ENCODE measurements around the gene SLC1A5.
A peak's percentile ranks its signal among the peaks of the same experiment; 100 is the strongest.

SLC1A5 gene

GRCh38 chr19:46745030-46745429, 43.4 kb downstream of the SLC1A5 start:
- peak overlapping the region; percentile 93 for H3K4me3 Mint-ChIP-seq
- H3K9me3 Mint-ChIP-seq = no peaks in the 10 kb centered on the region
- peaks cover 2% of the 10 kb centered on the region for H3K36me3 Mint-ChIP-seq
- H3K27ac Mint-ChIP-seq = peak overlapping the region; percentile 92
- no peaks in the 10 kb centered on the region for H3K27me3 Mint-ChIP-seq
- peaks cover 66% of the 10 kb centered on the region for H3K4me1 Mint-ChIP-seq

GRCh38 chr19:46744005-46744691, 44.2 kb downstream of the SLC1A5 start:
- no peaks in the 10 kb centered on the region for H3K27me3 Mint-ChIP-seq
- peaks cover 73% of the 10 kb centered on the region for H3K4me1 Mint-ChIP-seq

DNA sequence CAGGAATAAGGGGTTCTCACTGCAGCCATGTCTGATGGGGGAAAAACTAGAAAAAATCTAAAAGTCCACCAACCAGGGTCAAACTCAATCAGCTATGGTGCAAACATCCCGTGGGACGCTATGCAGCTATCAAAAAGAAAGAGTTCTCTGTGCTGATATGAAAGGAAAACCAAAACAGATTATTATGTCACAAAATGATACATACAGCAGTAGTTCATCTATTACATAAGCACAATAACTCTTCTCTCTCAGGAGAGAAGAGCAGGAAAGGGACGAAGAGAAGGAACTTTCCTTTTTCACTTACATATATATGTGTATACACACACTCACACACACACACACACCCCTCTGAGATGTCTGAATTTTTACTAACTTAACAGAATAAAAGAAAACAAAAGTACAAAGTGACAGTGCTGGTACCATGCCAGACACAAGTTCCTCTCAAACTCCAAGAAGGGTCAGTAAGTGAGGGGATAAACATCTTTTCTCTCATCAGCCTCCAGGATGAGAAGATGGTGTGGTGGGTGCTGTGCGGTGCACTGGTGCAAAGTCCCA, 45.4 kb downstream of the SLC1A5 start:
- H3K27me3 Mint-ChIP-seq = no peaks in the 10 kb centered on the region
- H3K4me1 Mint-ChIP-seq = peaks cover 65% of the 10 kb centered on the region
- no peaks in the 10 kb centered on the region for H3K9me3 Mint-ChIP-seq
- peaks cover 4% of the 10 kb centered on the region for H3K36me3 Mint-ChIP-seq
- peak overlapping the region; percentile 30 for H3K4me3 Mint-ChIP-seq
- H3K27ac Mint-ChIP-seq = peak overlapping the region; percentile 68

More at GRCh38 chr19:46744005-46744691, 44.2 kb downstream of the SLC1A5 start:
- Mint-ChIP-seq H3K9me3 (no peaks in the 10 kb centered on the region), H3K27ac (no peak overlapping the region), H3K4me3 (peak overlapping the region; percentile 93), H3K36me3 (peaks cover 2% of the 10 kb centered on the region)

- Mint-ChIP-seq H3K27ac (no peak overlapping the region), H3K27me3 (no peaks in the 10 kb centered on the region), H3K36me3 (peaks cover 4% of the 10 kb centered on the region), H3K4me1 (peaks cover 53% of the 10 kb centered on the region), H3K4me3 (no peak overlapping the region), H3K9me3 (no peaks in the 10 kb centered on the region)
Observed at GRCh38 chr19:46741447-46741846, 46.9 kb downstream of the SLC1A5 start.

DNA sequence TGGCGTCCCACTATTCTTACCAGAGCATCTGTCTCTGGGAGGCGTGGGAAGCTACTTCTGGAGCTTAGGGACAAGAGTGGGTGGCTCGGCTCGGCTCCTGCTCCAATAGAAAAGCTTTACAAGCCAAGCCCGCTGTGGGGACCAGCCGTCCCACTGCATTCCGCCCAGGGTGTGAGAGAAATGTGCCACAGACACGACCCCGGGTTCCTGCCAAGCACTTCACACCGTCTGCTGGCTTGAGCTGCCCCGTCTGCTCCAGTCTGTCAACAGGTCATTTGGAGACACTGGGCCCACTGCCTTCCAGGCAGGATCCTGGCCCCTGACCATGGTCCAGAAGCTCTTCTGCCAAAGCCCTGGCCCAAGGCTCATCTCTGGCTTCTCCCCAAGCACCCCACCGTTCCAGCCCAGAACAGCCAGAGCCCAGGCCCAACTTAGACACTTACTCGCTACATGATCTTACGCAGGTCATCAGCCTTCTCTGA, 49.1 kb downstream of the SLC1A5 start:
- Mint-ChIP-seq H3K4me3 (no peak overlapping the region), H3K36me3 (peaks cover 4% of the 10 kb centered on the region), H3K27me3 (no peaks in the 10 kb centered on the region), H3K9me3 (no peaks in the 10 kb centered on the region), H3K27ac (no peak overlapping the region), H3K4me1 (peaks cover 40% of the 10 kb centered on the region)

DNA sequence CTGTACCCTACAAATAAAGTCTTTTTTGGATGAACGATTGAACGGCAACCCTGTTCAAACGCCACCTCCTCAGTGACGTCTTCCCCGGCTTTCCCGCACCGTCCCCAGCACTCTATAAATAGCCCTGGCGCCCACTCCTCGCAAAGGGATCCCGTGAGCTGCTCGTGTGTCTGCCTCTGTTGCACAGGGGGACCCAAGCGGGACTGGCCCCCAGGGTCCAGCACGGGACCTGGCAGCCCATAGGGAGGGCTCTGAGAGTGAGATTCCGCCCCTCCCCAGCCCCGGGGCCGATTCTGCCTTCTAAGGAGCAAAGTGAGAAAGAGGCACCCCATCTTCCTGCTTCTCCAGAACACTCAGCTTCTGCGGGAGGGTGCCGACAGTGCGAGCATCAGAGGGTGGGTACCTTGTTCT, 50.6 kb downstream of the SLC1A5 start:
- Mint-ChIP-seq H3K4me1 (peaks cover 28% of the 10 kb centered on the region), H3K9me3 (no peaks in the 10 kb centered on the region), H3K27me3 (no peaks in the 10 kb centered on the region), H3K27ac (no peak overlapping the region), H3K4me3 (no peak overlapping the region), H3K36me3 (peaks cover 6% of the 10 kb centered on the region)

DNA sequence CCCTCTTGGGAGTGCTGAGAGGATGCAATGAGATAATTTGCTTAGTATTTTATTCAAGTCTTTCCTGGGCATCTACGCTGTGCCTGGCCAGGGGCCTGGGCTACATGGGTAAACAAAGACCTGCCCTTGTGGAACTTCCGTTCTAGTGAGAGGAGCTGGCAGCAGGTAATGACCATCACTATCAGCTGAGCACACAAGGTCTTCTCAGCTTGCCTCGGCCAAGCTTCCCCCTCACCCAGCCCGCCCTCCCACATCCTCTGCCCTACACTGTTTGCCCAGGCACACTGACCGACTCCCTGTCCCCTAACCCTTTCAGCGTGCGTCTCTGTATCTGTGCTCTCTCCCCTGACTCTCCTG, 51.1 kb downstream of the SLC1A5 start:
- Mint-ChIP-seq H3K27ac (no peak overlapping the region), H3K36me3 (peaks cover 6% of the 10 kb centered on the region), H3K9me3 (no peaks in the 10 kb centered on the region), H3K4me1 (peaks cover 23% of the 10 kb centered on the region), H3K4me3 (no peak overlapping the region), H3K27me3 (no peaks in the 10 kb centered on the region)

DNA sequence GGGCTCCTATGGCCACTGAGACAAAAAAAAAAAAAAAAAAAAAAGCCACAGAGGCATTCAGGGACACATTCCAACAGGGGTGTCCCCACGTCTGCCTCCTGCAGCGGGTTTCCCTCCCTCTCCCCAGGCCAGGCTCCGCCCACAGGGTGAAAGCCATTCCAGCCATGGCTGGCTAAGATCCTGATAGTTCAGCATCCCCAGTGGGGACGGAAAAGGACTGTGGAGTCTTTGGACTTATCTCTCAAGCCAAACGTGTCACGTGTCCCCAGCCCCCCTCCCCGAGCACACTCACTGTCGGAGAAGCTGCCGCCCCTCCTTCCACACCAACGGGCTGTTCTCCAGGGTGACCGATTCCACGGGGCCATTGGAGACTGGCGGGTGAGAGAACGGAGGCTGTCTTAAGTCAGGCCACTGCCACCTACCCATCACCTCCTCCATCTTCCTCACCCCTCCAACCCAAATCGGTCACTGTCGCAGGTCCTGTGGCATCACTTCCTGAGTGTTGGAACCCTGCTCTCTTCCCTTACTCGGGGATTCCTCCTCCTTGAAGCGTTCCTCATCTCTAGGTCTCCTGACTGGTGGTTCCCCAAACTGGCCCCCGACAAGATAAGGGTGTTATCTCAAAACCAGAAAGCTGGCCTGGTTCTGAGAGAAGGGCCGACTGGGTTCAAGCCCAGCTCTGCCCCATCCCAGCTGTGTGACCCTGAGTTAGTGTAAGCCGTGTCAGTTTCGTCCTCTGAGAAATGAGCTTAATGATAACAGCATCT, 51.7 kb downstream of the SLC1A5 start:
- no peak overlapping the region for H3K4me3 Mint-ChIP-seq
- H3K27ac Mint-ChIP-seq = no peak overlapping the region
- peaks cover 18% of the 10 kb centered on the region for H3K4me1 Mint-ChIP-seq
- no peaks in the 10 kb centered on the region for H3K9me3 Mint-ChIP-seq
- no peaks in the 10 kb centered on the region for H3K27me3 Mint-ChIP-seq
- H3K36me3 Mint-ChIP-seq = peaks cover 6% of the 10 kb centered on the region

- Mint-ChIP-seq H3K4me1 (peaks cover 13% of the 10 kb centered on the region), H3K27me3 (no peaks in the 10 kb centered on the region), H3K4me3 (no peak overlapping the region), H3K9me3 (no peaks in the 10 kb centered on the region), H3K36me3 (peaks cover 13% of the 10 kb centered on the region), H3K27ac (no peak overlapping the region)
Observed at GRCh38 chr19:46733690-46734292, 54.6 kb downstream of the SLC1A5 start.

DNA sequence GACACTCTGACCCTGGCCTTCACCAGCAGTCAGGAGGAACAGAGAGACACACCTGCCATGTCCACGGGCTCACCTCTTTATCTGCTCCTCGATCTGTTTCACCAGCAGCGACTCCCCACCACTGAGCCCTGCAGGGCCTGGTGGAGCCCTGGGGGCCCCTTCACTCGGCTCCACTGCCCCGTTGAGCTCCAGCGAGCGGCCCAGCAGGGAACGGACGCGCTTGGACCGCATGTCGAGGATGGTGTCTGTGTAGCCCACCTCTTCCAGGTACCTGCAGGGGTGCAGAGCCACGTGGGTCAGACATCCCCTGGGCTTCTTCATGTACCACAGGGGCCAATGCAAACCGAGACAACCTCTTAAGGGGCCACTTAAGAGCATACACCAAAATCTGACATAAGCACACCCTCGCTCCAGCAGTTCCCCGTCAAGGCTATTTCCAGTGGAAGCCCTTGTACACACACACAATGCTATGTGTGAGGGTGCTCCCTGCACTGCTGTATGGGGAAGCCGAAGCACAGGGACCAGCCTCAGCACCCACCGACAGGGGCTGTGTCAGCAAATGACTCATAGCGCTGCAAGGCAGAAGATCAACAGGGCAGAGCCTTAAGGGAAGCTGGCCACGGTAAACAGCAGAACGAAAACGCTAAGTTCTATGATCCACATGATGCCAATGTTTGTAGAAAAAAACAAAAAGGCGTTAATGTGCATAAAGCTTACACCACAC, 55.3 kb downstream of the SLC1A5 start:
- H3K4me1 Mint-ChIP-seq = peaks cover 16% of the 10 kb centered on the region

GRCh38 chr19:46732172-46732938, 56.0 kb downstream of the SLC1A5 start:
- Mint-ChIP-seq H3K36me3 (peaks cover 12% of the 10 kb centered on the region), H3K4me1 (peaks cover 16% of the 10 kb centered on the region), H3K4me3 (no peak overlapping the region), H3K27me3 (no peaks in the 10 kb centered on the region), H3K27ac (peak overlapping the region; percentile 13), H3K9me3 (no peaks in the 10 kb centered on the region)

More for the DNA sequence above, 55.3 kb downstream of the SLC1A5 start:
- Mint-ChIP-seq H3K27ac (no peak overlapping the region), H3K9me3 (no peaks in the 10 kb centered on the region), H3K36me3 (peaks cover 12% of the 10 kb centered on the region), H3K4me3 (no peak overlapping the region), H3K27me3 (no peaks in the 10 kb centered on the region)

GRCh38 chr19:46731584-46731983, 56.8 kb downstream of the SLC1A5 start:
- H3K4me3 Mint-ChIP-seq = no peak overlapping the region
- peaks cover 16% of the 10 kb centered on the region for H3K4me1 Mint-ChIP-seq
- H3K9me3 Mint-ChIP-seq = no peaks in the 10 kb centered on the region
- no peaks in the 10 kb centered on the region for H3K27me3 Mint-ChIP-seq
- peaks cover 12% of the 10 kb centered on the region for H3K36me3 Mint-ChIP-seq
- H3K27ac Mint-ChIP-seq = no peak overlapping the region

GRCh38 chr19:46731007-46731501, 57.3 kb downstream of the SLC1A5 start:
- H3K27me3 Mint-ChIP-seq = no peaks in the 10 kb centered on the region
- peaks cover 16% of the 10 kb centered on the region for H3K4me1 Mint-ChIP-seq
- peaks cover 16% of the 10 kb centered on the region for H3K36me3 Mint-ChIP-seq
- H3K9me3 Mint-ChIP-seq = no peaks in the 10 kb centered on the region
- H3K4me3 Mint-ChIP-seq = no peak overlapping the region
- no peak overlapping the region for H3K27ac Mint-ChIP-seq

DNA sequence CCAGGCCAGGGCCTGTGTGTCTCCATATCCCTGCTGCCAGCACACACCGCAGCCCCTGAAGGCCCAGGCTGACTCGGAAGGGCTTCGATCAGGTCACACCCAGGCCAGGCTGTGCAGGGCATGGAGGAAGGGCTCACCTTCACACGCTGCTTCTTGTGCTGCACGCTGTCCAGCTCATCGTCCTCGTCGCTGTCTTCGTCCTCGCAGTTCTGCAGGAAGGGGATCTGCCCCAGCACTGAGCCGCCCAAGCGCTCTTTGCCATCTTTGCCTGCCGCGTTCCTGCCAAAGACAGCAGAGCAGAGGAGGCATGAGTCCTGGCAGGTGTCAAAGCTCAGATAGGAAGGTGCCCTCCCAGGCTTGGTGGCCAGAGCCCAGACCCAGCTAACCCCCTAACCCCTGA, 57.8 kb downstream of the SLC1A5 start:
- Mint-ChIP-seq H3K36me3 (peaks cover 16% of the 10 kb centered on the region), H3K27me3 (no peaks in the 10 kb centered on the region), H3K4me1 (peaks cover 16% of the 10 kb centered on the region)

More for the DNA sequence above, 57.8 kb downstream of the SLC1A5 start:
- H3K27ac Mint-ChIP-seq = no peak overlapping the region
- H3K9me3 Mint-ChIP-seq = no peaks in the 10 kb centered on the region
- H3K4me3 Mint-ChIP-seq = no peak overlapping the region

Data from activated naive CD4-positive, alpha-beta T cell treated with anti-CD3 and anti-CD28 coated beads, Interleukin-2, amount 50 U/mL, for 24 hours (primary cell).